GM19025 (cell line): ENCODE results near the gene ZBTB7C.

Experiments
- ATAC-seq: cut with Tn5 transposase; IDR thresholded peaks from one replicate; pipeline ENCODE4 v1.9.1; 2021; ENCODE audit warnings: mild to moderate bottlenecking, low read depth, moderate library complexity; ENCODE audit not compliant: unreplicated experiment

Gene ZBTB7C

DNA sequence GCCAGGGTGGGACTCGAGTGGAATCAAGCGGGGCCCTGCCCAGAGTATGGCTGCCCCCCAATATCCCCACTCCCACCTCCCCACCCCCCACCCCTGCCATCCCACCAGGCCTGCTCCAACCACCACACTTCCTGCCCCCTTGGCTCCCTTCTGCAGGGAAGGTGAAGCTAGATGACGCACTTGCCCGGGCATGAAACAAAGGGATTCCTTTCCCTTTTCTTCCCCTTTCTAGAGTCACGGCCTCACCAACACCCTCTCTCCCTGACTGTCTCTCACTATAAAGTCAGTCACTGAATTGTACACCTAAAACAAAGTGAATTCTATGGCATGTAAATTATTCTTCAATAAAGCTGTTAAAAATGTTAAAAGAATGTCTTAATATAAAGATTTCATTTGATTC is 16.0 kb downstream of the ZBTB7C start:
- no peak for ATAC-seq

DNA sequence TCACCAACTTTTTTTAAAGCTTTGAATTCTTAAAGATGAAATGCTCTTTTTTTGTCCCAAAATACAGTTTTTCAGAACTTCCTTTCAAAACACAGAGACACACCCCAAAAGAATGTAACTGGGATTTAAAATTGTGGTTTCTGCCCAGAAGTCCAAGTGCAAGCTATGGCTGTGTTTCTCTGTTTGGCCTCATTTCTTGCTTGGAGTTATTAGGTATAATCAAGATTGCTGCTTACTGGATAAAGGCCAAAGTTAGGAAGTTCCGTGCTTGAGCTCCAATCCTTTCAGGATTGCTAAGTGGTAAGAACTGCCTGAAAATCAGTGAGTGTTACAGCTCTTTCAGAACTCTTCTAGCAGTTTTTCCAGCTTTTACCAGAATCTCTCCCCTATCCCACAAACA is 16.9 kb downstream of the ZBTB7C start:
- no peak for ATAC-seq

- ATAC-seq = no peak
Observed at GRCh38 chr18:48391868-48392267, 17.3 kb downstream of the ZBTB7C start.

DNA sequence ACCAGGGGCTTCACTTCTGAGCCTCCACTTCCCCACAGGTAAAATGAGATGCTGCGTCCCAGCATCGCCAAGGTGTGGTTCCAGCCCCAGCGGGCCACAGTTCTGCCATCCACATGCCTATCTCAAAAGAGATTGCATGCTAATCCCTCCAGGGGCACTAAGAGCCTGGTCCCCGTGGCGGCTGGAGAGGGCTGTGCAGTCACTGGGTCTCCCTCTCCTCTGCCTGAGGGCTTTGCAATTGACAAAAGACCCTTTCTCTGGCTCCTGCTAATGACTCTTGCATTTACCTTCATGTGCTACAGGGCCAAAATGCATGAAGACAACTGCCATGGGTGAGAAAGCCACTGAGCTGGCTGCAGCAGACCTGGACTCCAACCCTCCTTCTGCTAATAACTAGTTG is 18.5 kb downstream of the ZBTB7C start:
- no peak for ATAC-seq

GRCh38 chr18:48388478-48388877 is 20.7 kb downstream of the ZBTB7C start:
- ATAC-seq = no peak

DNA sequence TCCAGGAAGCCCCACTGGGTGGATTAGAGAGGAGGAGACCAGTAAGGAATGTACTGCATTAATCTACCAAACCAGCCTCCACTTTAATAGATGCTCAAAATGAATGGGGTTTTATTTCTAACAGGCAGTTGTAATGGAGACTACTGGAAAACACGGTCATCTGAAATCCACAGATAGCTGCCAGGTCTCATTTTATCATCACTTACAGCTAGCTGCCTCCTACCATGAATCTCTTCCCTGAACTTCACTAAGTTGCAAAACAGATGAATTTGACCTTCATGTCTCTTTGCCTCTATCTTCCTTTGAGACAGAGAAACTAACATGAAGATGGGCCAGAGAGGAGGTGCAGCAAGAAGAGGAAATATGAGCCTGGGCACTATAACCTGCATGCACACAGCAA is 21.9 kb downstream of the ZBTB7C start:
- no peak for ATAC-seq

GRCh38 chr18:48385596-48385995 is 23.6 kb downstream of the ZBTB7C start:
- ATAC-seq = no peak

DNA sequence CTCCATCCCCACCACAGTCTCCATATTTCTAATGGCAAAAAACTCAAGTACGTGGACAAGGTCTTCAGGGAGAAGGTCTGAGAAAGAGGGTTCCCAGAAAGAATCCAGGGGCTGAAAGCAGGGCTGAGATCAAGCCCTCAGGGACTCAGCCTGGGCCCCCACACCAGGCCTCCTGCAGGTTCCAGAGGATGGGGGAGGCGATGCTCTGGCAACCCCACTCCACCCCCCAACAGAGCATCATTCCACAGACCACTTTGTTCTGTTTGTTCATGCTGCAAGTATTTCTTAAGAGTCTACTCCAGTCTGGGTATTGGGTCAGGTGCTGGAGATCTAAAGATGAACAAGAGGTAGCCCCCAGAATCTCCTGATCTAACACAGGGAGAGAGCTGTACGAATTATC is 32.2 kb downstream of the ZBTB7C start:
- ATAC-seq = no peak

DNA sequence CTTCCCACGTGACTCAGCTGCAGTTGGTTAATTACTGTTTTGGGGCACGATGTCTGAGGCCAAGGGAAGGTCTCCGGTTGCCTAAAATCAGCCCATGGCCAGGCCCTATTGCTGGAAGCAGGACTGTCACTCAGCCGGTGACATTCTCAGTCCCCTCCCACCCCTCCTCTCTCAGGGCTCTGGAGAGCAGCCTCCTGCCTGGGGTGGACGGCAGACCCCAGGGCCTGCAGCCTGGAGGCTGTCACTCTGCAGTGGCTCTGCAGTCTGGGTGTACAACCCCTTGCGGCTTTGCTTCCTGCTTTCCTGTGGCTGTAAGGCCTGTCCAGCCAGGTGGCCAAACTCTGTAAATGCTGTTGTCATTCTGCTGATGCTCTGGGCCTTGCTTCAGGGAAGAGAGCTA is 32.8 kb downstream of the ZBTB7C start:
- ATAC-seq = no peak

DNA sequence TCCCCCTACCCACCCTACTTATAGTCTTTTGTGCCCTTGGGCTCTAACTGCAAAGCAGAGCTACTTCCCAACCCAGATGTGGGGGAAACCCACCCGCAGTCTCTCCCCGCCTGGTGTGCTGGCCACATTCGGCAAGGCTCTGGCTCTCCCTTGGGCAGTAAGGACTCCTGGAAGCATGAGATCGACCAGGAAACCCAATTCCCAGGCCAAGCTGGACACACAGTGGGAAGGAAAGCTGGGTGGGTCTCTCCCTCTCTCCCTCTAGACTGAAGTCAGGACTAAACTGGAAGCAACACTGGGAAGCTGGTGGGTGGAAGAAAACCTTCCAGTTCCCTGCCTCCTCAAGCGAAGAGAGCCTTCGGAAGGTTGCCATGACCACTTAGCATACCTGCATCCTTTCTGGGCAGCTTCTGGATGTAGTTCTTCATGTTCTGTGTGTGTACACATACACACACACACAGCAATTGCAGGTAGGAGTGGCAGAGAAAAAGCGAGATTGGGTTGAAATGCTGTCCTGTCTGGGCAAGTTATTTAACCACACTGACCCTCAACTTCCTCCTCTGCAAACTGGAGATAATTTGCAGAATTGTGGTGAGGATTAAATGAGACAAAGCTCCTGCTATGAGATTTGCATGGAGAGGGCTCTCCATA is 33.9 kb downstream of the ZBTB7C start:
- ATAC-seq = no peak

GRCh38 chr18:48374423-48375149 is 34.6 kb downstream of the ZBTB7C start:
- ATAC-seq = no peak

DNA sequence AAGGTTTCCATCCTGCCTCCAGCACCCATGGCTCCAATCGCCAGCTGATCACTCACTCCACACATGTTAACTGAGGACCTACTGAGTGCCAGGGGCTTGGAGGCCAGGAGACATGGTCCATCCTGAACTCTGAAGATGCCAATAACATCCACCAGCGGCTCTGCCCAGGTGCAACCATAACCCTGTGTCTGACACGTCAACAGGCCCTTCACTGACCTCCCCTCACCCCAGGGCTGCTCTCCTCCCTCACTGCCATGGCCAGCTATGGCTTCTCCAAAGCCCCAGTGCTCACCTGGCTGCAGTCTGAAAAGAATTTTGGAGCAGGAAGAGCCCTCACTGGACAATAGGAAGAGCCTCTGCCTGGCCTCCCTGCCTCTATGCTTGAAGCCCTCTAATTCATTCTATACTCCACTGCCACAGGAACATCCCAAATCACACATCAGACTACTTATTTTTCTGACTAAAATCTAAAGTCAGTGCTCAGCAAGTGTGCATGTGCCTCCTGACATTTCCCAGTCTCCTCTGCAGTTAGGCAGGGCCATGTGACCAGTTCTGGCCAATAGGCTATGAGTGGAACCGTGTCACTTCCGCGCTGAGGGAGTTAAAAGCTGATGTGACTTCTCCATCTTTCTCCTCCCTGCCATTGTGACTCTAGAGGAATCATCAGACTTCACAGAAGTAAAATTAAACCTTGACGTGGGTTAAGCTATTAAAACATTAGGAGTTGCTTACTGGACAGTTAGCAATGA is 37.2 kb downstream of the ZBTB7C start:
- ATAC-seq = no peak

- ATAC-seq = no peak
Observed at GRCh38 chr18:48367557-48367956, 41.6 kb downstream of the ZBTB7C start.

GRCh38 chr18:48365965-48366364 is 43.2 kb downstream of the ZBTB7C start:
- no peak for ATAC-seq

DNA sequence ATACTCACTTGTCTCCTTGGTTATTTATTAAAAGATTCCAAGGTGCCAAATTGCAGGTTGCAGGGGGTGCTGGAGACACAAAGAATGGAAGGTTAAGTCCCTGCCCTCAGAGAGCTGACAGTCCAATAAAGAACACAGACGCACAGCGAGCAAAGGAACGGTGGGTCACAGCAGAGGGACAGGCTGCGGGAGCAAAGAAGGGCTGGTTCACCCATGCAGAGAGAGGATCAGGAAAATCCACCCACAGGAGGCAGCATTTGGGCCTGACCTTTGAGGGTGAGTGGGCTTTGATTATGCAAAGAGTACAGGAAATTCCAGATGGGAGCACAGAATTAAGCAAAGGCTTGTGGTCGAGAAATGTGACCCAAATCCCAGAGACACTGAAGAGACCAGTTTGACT is 45.0 kb downstream of the ZBTB7C start:
- no peak for ATAC-seq

- no peak for ATAC-seq
Observed at GRCh38 chr18:48363175-48363574, 46.0 kb downstream of the ZBTB7C start.

- ATAC-seq = no peak
Observed at GRCh38 chr18:48361801-48362200, 47.4 kb downstream of the ZBTB7C start.

GRCh38 chr18:48360376-48361021 is 48.7 kb downstream of the ZBTB7C start:
- ATAC-seq = no peak

GRCh38 chr18:48359626-48360025 is 49.6 kb downstream of the ZBTB7C start:
- ATAC-seq = no peak

DNA sequence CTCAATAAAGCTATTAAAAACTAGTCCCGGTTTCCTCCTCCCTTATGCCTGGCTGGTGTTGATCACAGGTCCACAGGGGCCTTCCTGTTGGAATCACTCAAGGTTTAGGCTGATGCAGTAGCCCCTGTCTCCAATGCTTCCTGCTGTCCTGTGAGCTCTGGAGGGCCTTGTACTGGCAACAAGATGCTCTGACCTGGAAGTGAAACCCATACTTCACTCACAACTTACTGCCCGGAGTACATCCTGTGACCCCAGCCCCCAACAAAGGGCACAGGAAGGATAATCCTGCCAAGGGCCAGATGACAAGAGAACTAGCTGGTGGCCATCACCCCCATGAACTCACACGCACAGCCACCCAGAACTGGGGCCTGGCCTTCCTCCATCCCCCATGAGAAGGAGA is 50.3 kb downstream of the ZBTB7C start:
- no peak for ATAC-seq
